A673 (cell line): ENCODE results near the gene LGR6. TPM values are rescaled to one million over a fixed set of nuclear protein-coding genes. Genes with fewer than 3 reads are reported as not detected.
A peak's percentile ranks its signal among the peaks of the same experiment; 100 is the strongest.
"Not testable (repeated sequence)": the region's sequence is repeated elsewhere in the genome, so short reads cannot be mapped to it uniquely, and the experiment has no call there.

Source experiments
- BruUV-seq: library from RNA; stranded (reverse); fragments of 400-500 nt; replicated peaks from 2 replicates; lab custom pipeline; 2021; lab: Mats Ljungman, UMichigan
- CTCF ChIA-PET: fragments of 300-600 bp; sonication (Branson Sonifier 250); formaldehyde crosslinking; loops from one replicate; lab custom pipeline; 2022; ENCODE audit warnings: antibody characterized with exemption; lab: Charles Lee
- POLR2A ChIA-PET: fragments of 300-600 bp; sonication (Branson Sonifier 250); formaldehyde crosslinking; loops from one replicate; lab custom pipeline; 2022; ENCODE audit warnings: antibody characterized with exemption; ENCODE audit not compliant: low non-redundant PET; lab: Charles Lee
- DNase-seq: peaks from one replicate; pipeline ENCODE4 v3.0.0-alpha.2; 2015; ENCODE audit warnings: low spot score
- H3K27ac ChIP-seq: fragments of 200-600 bp; sonication (generic); 2 replicates; pipeline ENCODE4 v1.5.1; 2016; ENCODE audit warnings: mixed run types, low read depth, mild to moderate bottlenecking, mixed read lengths, antibody characterized with exemption, low read length; ENCODE audit not compliant: poor library complexity, severe bottlenecking
- H3K27me3 ChIP-seq: fragments of 200-600 bp; sonication (generic); replicated peaks from 2 replicates; pipeline ENCODE4 v1.6.1; 2017; ENCODE audit warnings: mixed run types, low read depth, mild to moderate bottlenecking, mixed read lengths, antibody characterized with exemption, low read length; ENCODE audit not compliant: insufficient read depth, poor library complexity
- H3K36me3 ChIP-seq: fragments of 200-600 bp; sonication (generic); 2 replicates; pipeline ENCODE4 v1.6.1; 2016; ENCODE audit warnings: mixed run types, mild to moderate bottlenecking, mixed read lengths, antibody characterized with exemption, low read length; ENCODE audit not compliant: insufficient read depth, poor library complexity, severe bottlenecking
- H3K4me1 ChIP-seq: fragments of 200-600 bp; sonication (generic); 2 replicates; pipeline ENCODE4 v1.6.1; 2017; ENCODE audit warnings: mixed run types, mild to moderate bottlenecking, mixed read lengths, antibody characterized with exemption, low read length; ENCODE audit not compliant: insufficient read depth, poor library complexity, severe bottlenecking
- H3K4me3 ChIP-seq: fragments of 200-600 bp; sonication (generic); 2 replicates; pipeline ENCODE4 v1.5.1; 2016; ENCODE audit warnings: low read depth, mixed run types, mild to moderate bottlenecking, mixed read lengths, low read length; ENCODE audit not compliant: poor library complexity, severe bottlenecking
- H3K9me3 ChIP-seq: fragments of 200-600 bp; sonication (generic); 2 replicates; pipeline ENCODE4 v1.6.1; 2016; ENCODE audit warnings: mixed run types, low read depth, mild to moderate bottlenecking, mixed read lengths, antibody characterized with exemption, low read length; ENCODE audit not compliant: poor library complexity, severe bottlenecking
- EZH2 ChIP-seq: fragments of 200-600 bp; sonication (generic); IDR thresholded peaks from 2 replicates; pipeline ENCODE4 v1.6.1; 2017; ENCODE audit warnings: borderline replicate concordance, low read depth, mild to moderate bottlenecking, mixed read lengths, antibody characterized with exemption, low read length; ENCODE audit not compliant: poor library complexity, severe bottlenecking
- intact Hi-C: fragments of 100-400 bp; cut with micrococcal nuclease; formaldehyde crosslinking; loops from one replicate; pipeline ENCODE4 v1.10.0; 2022; ENCODE audit not compliant: unreplicated experiment
- total RNA-seq: library from RNA; stranded (reverse); gene quantifications from 2 replicates; pipeline ENCODE4 v1.2.3, GENCODE V29; 2021
- TF ChIP-seq, protein P1 (sequence below): fragments of 300-800, 200-600 bp; sonication (generic); conservative IDR thresholded peaks from 2 replicates; pipeline ENCODE4 v1.5.1; 2017; ENCODE audit warnings: low read depth, mild to moderate bottlenecking, antibody characterized with exemption, low read length, moderate library complexity, mixed read lengths

Gene LGR6
- total RNA-seq, 1 experiment from 2014 or later = not detected

DNA sequence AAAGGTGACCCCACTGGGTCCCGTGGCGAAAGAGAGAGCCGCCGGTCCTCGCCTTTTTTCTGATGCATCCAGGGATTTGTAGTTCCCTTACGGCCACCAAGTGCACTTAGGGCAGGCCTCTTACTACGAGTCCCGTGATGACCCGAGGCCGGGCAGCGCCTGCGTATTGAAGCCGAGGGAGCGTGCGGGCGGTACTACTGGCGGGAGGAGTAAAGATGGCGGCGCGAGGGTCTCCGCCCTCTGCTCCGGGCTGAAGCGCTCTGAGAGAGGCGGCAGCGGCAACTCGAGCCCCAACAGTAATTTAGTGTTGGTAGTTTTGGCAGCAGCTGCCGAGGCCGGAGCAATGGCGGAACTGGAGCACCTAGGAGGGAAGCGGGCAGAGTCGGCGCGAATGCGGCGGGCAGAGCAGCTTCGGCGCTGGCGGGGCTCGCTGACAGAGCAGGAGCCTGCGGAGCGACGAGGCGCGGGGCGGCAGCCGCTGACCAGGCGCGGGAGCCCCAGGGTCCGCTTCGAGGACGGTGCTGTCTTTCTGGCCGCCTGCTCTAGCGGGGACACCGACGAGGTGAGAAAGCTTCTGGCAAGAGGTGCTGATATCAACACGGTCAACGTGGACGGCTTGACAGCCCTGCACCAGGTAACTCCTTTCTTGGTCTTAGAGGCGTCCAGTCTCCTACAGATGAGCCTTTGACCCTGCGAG is 155.1 kb downstream of the LGR6 start, which contains the start of gene PPP1R12B:
Gene PPP1R12B, plus strand, starts transcription at position 191 of the 697 bp plus-strand sequence. Its CDS starts 153 bp downstream, at position 344.
- ChIA-PET CTCF (no interaction called here), POLR2A (no interaction called here)
- Histone ChIP-seq H3K27ac (peak within 1 kb of the TSS; percentile 64), H3K9me3 (no peaks in the 10 kb centered on the region), H3K4me1 (peaks cover 8% of the 10 kb centered on the region), H3K4me3 (peak within 1 kb of the TSS; percentile 65), H3K27me3 (no peaks in the 10 kb centered on the region), H3K36me3 (no peaks in the 10 kb centered on the region)
- TF ChIP-seq, protein P1, sequence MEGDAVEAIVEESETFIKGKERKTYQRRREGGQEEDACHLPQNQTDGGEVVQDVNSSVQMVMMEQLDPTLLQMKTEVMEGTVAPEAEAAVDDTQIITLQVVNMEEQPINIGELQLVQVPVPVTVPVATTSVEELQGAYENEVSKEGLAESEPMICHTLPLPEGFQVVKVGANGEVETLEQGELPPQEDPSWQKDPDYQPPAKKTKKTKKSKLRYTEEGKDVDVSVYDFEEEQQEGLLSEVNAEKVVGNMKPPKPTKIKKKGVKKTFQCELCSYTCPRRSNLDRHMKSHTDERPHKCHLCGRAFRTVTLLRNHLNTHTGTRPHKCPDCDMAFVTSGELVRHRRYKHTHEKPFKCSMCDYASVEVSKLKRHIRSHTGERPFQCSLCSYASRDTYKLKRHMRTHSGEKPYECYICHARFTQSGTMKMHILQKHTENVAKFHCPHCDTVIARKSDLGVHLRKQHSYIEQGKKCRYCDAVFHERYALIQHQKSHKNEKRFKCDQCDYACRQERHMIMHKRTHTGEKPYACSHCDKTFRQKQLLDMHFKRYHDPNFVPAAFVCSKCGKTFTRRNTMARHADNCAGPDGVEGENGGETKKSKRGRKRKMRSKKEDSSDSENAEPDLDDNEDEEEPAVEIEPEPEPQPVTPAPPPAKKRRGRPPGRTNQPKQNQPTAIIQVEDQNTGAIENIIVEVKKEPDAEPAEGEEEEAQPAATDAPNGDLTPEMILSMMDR = no peak
- no peak for TF ChIP-seq EZH2
- BruUV-seq = no TSS peak
- intact Hi-C loops = loop anchor here (10.0 kb wide), 2 partner anchors 226 to 656 kb away; partner anchors contain the start of gene TMEM183A
- DNase-seq = peak; percentile 99

DNA sequence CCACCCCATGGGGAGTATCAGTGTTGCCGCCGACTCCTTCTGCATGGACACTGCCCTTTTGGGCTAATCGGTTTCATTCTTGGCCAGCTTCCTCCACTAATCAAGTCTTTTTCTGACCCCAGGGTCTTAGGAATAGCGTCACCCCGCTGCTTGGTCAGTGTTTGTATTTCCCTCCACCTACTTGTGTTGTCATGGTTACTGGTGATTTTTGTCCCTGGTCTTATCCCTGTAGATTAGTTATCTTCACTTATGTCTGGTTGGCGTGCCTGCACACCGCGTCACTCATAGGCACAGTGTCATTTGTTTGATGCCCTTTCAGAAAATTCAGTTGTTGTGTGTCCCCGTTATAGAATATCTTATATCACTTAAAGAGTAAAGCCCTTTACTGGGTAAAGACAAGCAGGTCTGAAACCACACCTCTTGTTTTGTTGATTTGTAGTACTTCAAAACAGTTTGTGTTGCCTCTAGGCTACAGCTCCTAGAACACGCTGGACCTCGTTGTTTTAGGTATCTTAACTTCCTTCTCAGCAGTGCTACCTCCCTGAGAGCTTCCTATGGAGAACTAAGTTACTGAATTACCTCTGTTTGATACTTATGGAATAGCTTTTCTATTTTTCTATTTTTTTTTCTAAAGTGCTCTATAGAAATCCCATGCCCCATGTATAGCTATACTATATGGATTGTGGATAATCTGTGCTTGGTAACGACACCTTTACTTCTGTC is 155.8 kb downstream of the LGR6 start:
- POLR2A ChIA-PET = no interaction called here

GRCh38 chr1:202351725-202352124 is 158.1 kb downstream of the LGR6 start:
- H3K9me3 ChIP-seq = no peaks in the 10 kb centered on the region
- no peaks in the 10 kb centered on the region for H3K27me3 ChIP-seq
- intact Hi-C loops = no loop called here
- peaks cover 8% of the 10 kb centered on the region for H3K4me1 ChIP-seq
- no peaks in the 10 kb centered on the region for H3K36me3 ChIP-seq
- H3K27ac ChIP-seq = no peak overlapping the region
- no peak for TF ChIP-seq EZH2
- TF ChIP-seq, protein P1 = no peak
- CTCF ChIA-PET = no interaction called here
- H3K4me3 ChIP-seq = no peak overlapping the region
- BruUV-seq = no TSS peak
- POLR2A ChIA-PET = no interaction called here
- DNase-seq = no peak

More for the DNA sequence above, 155.8 kb downstream of the LGR6 start:
- Histone ChIP-seq H3K9me3 (no peaks in the 10 kb centered on the region), H3K4me3 (peak overlapping the region; percentile 65), H3K27me3 (no peaks in the 10 kb centered on the region), H3K4me1 (peaks cover 8% of the 10 kb centered on the region), H3K36me3 (no peaks in the 10 kb centered on the region), H3K27ac (peak overlapping the region; percentile 64)
- intact Hi-C loops = loop anchor here (10.0 kb wide), 2 partner anchors 225 to 655 kb away; partner anchors contain the start of gene TMEM183A
- BruUV-seq = no TSS peak
- TF ChIP-seq, protein P1 = no peak
- no peak for TF ChIP-seq EZH2
- CTCF ChIA-PET = interaction anchor here (0.5 kb wide), 1 partner anchor 361 kb away, joined by 3 read pairs; the partner anchor contains the start of gene SYT2
- DNase-seq = peak; percentile 16

GRCh38 chr1:202352583-202353197 is 159.1 kb downstream of the LGR6 start:
- H3K36me3 ChIP-seq, DNase-seq, POLR2A ChIA-PET, H3K4me1 ChIP-seq, H3K27ac ChIP-seq, H3K27me3 ChIP-seq, H3K4me3 ChIP-seq, CTCF ChIA-PET, BruUV-seq, H3K9me3 ChIP-seq, intact Hi-C loops: not testable (repeated sequence)
